Glomerular endothelial cell (primary cell): ENCODE results near the gene CCDC102A. TPM values are rescaled to one million over a fixed set of nuclear protein-coding genes. Genes with fewer than 3 reads are reported as not detected.

Source experiments
- DNase-seq: peaks from one replicate; pipeline ENCODE4 v3.0.0-alpha.2; 2011; ENCODE audit warnings: low read depth, low spot score; ENCODE audit errors: extremely low read depth
- total RNA-seq: library from RNA; depleted of rRNA; stranded (reverse); fragments of >200 nt; gene quantifications from 2 replicates; pipeline ENCODE4 v1.2.3, GENCODE V29; 2015

The CCDC102A gene
- total RNA-seq, 1 donor from 2014 or later = 22.6 TPM

- DNase-seq = no peak
Measured at GRCh38 chr16:57480754-57481230, 55.6 kb downstream of the CCDC102A start.

DNA sequence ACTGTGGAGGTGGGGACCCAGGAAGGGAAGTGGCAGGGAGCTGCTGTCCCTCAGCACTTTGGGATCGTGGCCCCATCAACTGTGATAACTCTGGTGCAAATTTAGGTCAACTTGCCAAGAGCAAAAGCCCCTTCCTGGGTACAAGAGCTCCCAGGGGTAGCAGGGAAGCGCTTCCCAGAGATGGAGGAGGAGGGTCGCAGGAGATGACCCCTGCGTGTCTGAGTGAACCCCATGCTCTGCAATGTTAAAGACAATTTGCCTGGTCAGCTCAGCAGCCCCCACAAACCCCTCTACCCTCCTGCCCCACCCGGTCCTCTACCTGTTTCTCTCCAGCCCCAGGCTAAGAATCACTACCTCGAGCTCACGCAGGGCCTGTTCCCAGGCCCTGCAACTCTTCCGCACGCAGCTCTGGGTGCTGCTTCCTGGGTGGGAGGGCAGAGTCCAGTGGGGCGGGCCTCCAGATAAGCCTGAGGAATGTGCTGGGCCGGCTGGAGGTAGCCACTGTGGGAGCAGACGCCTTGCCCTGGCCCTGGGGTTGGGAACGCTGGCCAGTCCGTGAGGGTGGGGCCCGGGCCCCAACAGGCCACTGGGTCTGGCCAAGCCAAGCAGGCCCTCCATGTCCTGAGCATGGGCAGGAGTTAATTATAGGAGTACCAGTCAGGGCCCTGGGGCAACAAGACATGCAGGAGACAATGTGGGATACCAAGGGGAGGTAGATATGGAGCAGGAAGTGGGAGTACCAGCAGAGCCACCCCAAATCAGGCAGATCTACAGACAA, 56.2 kb downstream of the CCDC102A start:
- DNase-seq = no peak

- no peak for DNase-seq
Measured at GRCh38 chr16:57479205-57479975, 57.0 kb downstream of the CCDC102A start.

- DNase-seq = no peak
Measured at GRCh38 chr16:57478396-57479204, 57.8 kb downstream of the CCDC102A start.

GRCh38 chr16:57477531-57478202, 58.7 kb downstream of the CCDC102A start:
- no peak for DNase-seq

DNA sequence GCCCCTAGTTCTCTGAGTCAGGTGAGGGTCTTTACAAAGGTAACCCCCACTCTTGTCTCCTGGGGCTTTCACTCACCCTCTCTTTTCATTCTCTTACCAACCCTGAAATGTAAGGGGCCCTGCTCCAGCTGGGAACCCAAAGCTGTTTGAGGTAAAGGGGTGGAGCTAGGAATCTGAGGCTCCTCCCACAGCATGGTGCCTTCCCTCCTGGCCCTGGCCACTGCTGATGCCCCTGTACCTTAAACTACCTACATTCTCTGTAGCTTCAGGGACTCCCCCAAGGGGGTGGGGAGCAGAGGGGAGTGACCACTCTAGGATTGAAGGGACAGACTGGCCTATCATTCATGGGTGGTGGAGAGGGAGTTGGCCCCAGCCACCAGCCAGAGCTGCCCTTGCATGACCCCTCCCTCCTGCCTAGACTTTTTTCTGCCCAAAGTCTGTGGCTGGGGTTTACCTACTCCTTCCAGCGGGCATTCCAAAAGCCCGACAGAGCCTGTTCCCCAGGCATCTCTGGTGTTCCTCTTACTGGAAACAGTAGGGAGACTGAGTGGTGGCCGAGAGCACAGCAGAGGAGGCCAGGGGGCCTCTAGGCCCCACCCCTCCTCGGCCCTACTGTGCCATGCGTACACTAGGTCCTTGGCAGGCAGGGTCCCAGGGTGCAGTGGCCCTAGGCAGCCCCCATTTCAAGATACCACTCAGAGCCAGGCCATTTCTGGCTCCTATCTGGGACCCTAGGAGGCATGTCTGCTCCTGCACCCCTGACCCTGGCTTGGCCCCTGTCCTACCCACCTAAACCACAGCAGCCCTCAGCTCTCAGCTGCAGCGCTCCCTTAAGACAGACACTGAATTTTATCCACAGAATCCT, 59.6 kb downstream of the CCDC102A start:
- DNase-seq = no peak

- peak; percentile 22 for DNase-seq
Measured at GRCh38 chr16:57475711-57476339, 60.5 kb downstream of the CCDC102A start.

- no peak for DNase-seq
Measured at GRCh38 chr16:57474671-57475661, 61.4 kb downstream of the CCDC102A start.

- DNase-seq = no peak
Measured at GRCh38 chr16:57473906-57474305, 62.5 kb downstream of the CCDC102A start.

GRCh38 chr16:57473176-57473840, 63.1 kb downstream of the CCDC102A start:
- no peak for DNase-seq

DNA sequence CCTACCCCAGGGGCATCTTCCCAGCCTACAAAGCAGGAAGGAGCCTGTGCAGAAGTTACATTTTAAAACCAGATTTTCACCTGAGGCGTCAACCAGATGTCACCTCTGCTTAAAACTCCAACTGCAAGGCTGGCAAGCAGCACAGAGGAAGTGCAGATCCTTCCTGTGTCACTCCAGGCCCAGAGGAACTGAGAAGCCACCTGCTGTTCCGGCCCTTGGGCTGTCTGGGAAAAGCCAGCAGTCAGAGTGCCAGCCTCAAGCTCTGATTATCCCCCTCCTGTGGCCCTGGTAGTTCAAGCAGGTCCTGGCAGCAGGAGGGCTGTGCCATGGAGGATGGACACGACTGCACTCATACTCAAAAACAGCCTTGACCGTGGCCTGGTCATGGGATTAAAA, 63.7 kb downstream of the CCDC102A start:
- no peak for DNase-seq

- DNase-seq = no peak
Measured at GRCh38 chr16:57471852-57472664, 64.3 kb downstream of the CCDC102A start.

DNA sequence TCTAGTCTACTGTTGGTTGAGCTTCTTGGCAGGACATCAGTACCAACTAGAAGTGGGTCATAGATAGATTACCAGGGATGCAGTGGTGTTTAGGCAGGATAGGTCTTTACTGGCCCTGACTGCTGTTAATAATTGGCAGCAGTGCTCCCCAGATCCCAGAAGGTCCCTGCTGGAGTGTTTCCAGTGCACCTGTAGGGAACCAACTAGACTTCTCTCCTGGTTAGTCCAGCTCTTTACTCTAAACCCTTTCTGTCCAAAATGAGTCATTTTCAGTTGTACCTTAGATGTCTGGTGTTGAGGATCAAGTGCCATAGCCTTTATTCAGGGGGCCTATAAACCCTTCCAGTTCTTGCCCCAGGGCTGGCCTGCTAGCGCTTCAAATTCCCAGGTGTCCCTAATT, 65.2 kb downstream of the CCDC102A start:
- no peak for DNase-seq

- no peak for DNase-seq
Measured at GRCh38 chr16:57470711-57471110, 65.7 kb downstream of the CCDC102A start.

- no peak for DNase-seq
Measured at GRCh38 chr16:57469917-57470470, 66.4 kb downstream of the CCDC102A start.

GRCh38 chr16:57469046-57469445, 67.3 kb downstream of the CCDC102A start:
- no peak for DNase-seq
